Measurements from ENCODE around the gene LNPEP.
A peak's percentile ranks its signal among the peaks of the same experiment; 100 is the strongest.

Gene LNPEP

GRCh38 chr5:96946381-96946780 lies 10.5 kb downstream of the LNPEP start:
- H3K4ac ChIP-seq (ENCODE audit: low read depth in 1 of 2, low read length in 2 of 2) = no peak overlapping the region
- peaks cover 6% of the 10 kb centered on the region for H3K4me1 ChIP-seq (ENCODE audit: control insufficient read depth, insufficient read depth, low read depth, low read length)
- no peak overlapping the region for H2BK12ac ChIP-seq (ENCODE audit: low read length in 2 of 2)
- DNase-seq = no peak
- peaks cover 2% of the 10 kb centered on the region for H3K79me1 ChIP-seq (replicated peaks; ENCODE audit: low read length, poor library complexity, severe bottlenecking)
- H3K9me3 ChIP-seq (ENCODE audit: control insufficient read depth, low read length) = no peaks in the 10 kb centered on the region
- WGBS = no CpG with 5 or more reads among the region's 3 CpGs
- no peak overlapping the region for H3K18ac ChIP-seq (ENCODE audit: low read depth in 1 of 2, low read length in 2 of 2)
- no peaks in the 10 kb centered on the region for H3K27me3 ChIP-seq (ENCODE audit: control insufficient read depth in 1 of 2, insufficient read depth in 1 of 2, low read length in 2 of 2)
- H3K4me2 ChIP-seq (ENCODE audit: low read length, poor library complexity, severe bottlenecking) = no peak overlapping the region
- peaks cover 0 to 4% of the 10 kb centered on the region in 2 experiments for H3K36me3 ChIP-seq (ENCODE audit: control insufficient read depth in 1 of 2, insufficient read depth in 2 of 2, low read depth in 1 of 2, low read length in 2 of 2)
- H2AFZ ChIP-seq (ENCODE audit: low read depth, low read length) = no peak overlapping the region
- no peak overlapping the region for H2BK120ac ChIP-seq (ENCODE audit: low read depth, low read length)
- H2BK15ac ChIP-seq (ENCODE audit: low read depth, poor library complexity, severe bottlenecking) = no peak overlapping the region
- no peak overlapping the region for H2AK5ac ChIP-seq (ENCODE audit: low read length, severe bottlenecking)
- H3K14ac ChIP-seq (ENCODE audit: low read length in 2 of 2) = no peak overlapping the region
- H3K9ac ChIP-seq (ENCODE audit: low read length) = no peak overlapping the region
- no peak overlapping the region for H3K23ac ChIP-seq (ENCODE audit: low read length in 2 of 2)
- H4K8ac ChIP-seq (ENCODE audit: low read length) = no peak overlapping the region
- H3K27ac ChIP-seq (ENCODE audit: low read length, poor library complexity, severe bottlenecking) = peak overlapping the region; percentile 92
- no peak overlapping the region for H3K4me3 ChIP-seq (ENCODE audit: insufficient read depth in 1 of 2, low read depth in 1 of 2, low read length in 2 of 2)
- no peak overlapping the region for H4K91ac ChIP-seq (ENCODE audit: low read length)
- no peak overlapping the region for H2BK5ac ChIP-seq (ENCODE audit: low read depth, low read length, poor library complexity, severe bottlenecking)

DNA sequence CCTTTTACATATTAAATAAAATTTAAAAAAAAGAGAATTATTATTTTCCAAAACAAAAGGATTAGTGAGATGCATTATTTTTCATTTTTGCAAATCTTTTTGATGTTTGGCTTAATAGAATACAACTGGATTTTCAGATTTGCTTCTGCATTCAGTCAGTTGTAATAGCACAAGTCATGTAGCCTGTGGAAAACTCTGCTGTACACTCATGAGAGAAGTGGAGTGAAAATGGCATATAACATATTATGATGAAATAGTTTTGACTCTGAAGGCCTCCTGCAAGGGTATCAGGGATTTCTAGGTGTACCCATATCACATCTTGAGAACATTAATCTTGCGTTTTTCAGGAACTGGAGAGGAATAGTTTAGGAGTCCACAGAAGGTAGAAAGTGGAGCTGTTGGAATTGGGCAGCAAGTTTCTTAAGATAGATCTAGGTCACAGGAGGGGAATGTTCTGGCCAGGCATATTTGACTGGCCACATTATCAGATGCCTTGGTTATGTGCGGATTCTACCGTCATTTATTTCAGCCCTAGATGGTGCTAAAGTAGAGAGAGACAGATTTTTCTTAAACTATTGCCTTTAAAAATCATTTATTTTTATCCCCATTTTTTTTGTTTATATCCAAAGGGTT lies 16.4 kb downstream of the LNPEP start:
- peaks cover 2% of the 10 kb centered on the region for H3K4me1 ChIP-seq (ENCODE audit: control insufficient read depth, insufficient read depth, low read depth, low read length)
- no peak overlapping the region for H2AK5ac ChIP-seq (ENCODE audit: low read length, severe bottlenecking)
- H2BK15ac ChIP-seq (ENCODE audit: low read depth, poor library complexity, severe bottlenecking) = no peak overlapping the region
- H3K4me2 ChIP-seq (ENCODE audit: low read length, poor library complexity, severe bottlenecking) = no peak overlapping the region
- no peak overlapping the region for H3K14ac ChIP-seq (ENCODE audit: low read length in 2 of 2)
- peak overlapping the region; percentile 25 for H3K9ac ChIP-seq (ENCODE audit: low read length)
- H3K4me3 ChIP-seq (ENCODE audit: insufficient read depth in 1 of 2, low read depth in 1 of 2, low read length in 2 of 2) = no peak overlapping the region
- peaks cover 3% of the 10 kb centered on the region for H3K79me1 ChIP-seq (replicated peaks; ENCODE audit: low read length, poor library complexity, severe bottlenecking)
- no peak overlapping the region for H2BK12ac ChIP-seq (ENCODE audit: low read length in 2 of 2)
- no peak overlapping the region for H2AFZ ChIP-seq (ENCODE audit: low read depth, low read length)
- H4K8ac ChIP-seq (ENCODE audit: low read length) = no peak overlapping the region
- H3K9me3 ChIP-seq (ENCODE audit: control insufficient read depth, low read length) = no peaks in the 10 kb centered on the region
- H3K36me3 ChIP-seq (ENCODE audit: control insufficient read depth in 1 of 2, insufficient read depth in 2 of 2, low read depth in 1 of 2, low read length in 2 of 2) = peaks cover 0 to 4% of the 10 kb centered on the region in 2 experiments
- H3K4ac ChIP-seq (ENCODE audit: low read depth in 1 of 2, low read length in 2 of 2) = no peak overlapping the region
- no peaks in the 10 kb centered on the region for H3K27me3 ChIP-seq (ENCODE audit: control insufficient read depth in 1 of 2, insufficient read depth in 1 of 2, low read length in 2 of 2)
- H4K91ac ChIP-seq (ENCODE audit: low read length) = no peak overlapping the region
- H2BK5ac ChIP-seq (ENCODE audit: low read depth, low read length, poor library complexity, severe bottlenecking) = no peak overlapping the region
- H2BK120ac ChIP-seq (ENCODE audit: low read depth, low read length) = no peak overlapping the region
- no peak overlapping the region for H3K23ac ChIP-seq (ENCODE audit: low read length in 2 of 2)
- no peak for DNase-seq
- no peak overlapping the region for H3K18ac ChIP-seq (ENCODE audit: low read depth in 1 of 2, low read length in 2 of 2)
- WGBS = over 99% methylated on average over 3 of the region's 3 CpGs
- no peak overlapping the region for H3K27ac ChIP-seq (ENCODE audit: low read length, poor library complexity, severe bottlenecking)

DNA sequence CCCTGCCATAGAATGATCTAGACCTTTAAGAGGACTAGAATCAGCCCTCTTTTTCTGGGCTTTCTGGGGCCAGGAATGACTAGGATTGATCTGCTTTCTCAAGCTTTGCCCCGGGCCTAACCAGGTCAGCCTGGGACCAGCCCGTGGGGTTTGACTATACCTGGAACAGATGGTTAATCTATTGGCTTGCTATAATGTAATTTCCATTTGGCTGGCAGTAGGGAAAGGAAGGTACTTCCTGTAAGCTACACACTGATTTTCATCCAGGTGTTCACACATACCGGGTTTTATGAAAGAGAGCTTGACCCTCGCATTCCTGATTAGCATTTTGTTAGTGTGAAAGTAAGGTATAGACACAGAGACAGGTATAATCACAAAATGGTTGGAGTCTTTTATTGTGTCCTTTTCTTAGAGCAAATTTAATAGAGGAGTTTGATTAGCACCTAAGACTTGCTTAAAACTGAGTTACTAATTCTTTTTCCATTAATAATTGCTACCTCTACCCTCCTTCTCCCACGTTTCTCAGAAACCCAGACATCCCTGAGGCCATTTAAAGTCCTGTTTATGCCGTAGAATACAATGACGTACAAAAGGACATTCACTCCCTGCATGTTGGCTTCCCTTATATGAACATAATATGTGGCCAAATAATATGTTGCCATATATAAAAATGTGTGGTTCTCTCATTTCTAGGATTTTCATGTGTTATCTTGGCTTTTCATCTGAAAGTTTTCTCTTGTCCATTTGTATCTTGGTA lies 17.3 kb downstream of the LNPEP start:
- H3K4me1 ChIP-seq (ENCODE audit: control insufficient read depth, insufficient read depth, low read depth, low read length) = peaks cover 2% of the 10 kb centered on the region
- no peak overlapping the region for H2AFZ ChIP-seq (ENCODE audit: low read depth, low read length)
- H4K8ac ChIP-seq (ENCODE audit: low read length) = no peak overlapping the region
- H3K27ac ChIP-seq (ENCODE audit: low read length, poor library complexity, severe bottlenecking) = no peak overlapping the region
- no peak overlapping the region for H2BK120ac ChIP-seq (ENCODE audit: low read depth, low read length)
- no peak overlapping the region for H3K18ac ChIP-seq (ENCODE audit: low read depth in 1 of 2, low read length in 2 of 2)
- H4K91ac ChIP-seq (ENCODE audit: low read length) = no peak overlapping the region
- no peaks in the 10 kb centered on the region for H3K9me3 ChIP-seq (ENCODE audit: control insufficient read depth, low read length)
- peak overlapping the region; percentile 86 for H2AK5ac ChIP-seq (ENCODE audit: low read length, severe bottlenecking)
- no peak overlapping the region for H3K4me2 ChIP-seq (ENCODE audit: low read length, poor library complexity, severe bottlenecking)
- H2BK5ac ChIP-seq (ENCODE audit: low read depth, low read length, poor library complexity, severe bottlenecking) = no peak overlapping the region
- H3K4ac ChIP-seq (ENCODE audit: low read depth in 1 of 2, low read length in 2 of 2) = no peak overlapping the region
- H3K4me3 ChIP-seq (ENCODE audit: insufficient read depth in 1 of 2, low read depth in 1 of 2, low read length in 2 of 2) = no peak overlapping the region
- H3K23ac ChIP-seq (ENCODE audit: low read length in 2 of 2) = no peak overlapping the region
- no peak overlapping the region for H2BK15ac ChIP-seq (ENCODE audit: low read depth, poor library complexity, severe bottlenecking)
- H3K14ac ChIP-seq (ENCODE audit: low read length in 2 of 2) = no peak overlapping the region
- H3K36me3 ChIP-seq (ENCODE audit: control insufficient read depth in 1 of 2, insufficient read depth in 2 of 2, low read depth in 1 of 2, low read length in 2 of 2) = peaks cover 0 to 4% of the 10 kb centered on the region in 2 experiments
- WGBS = 73% methylated on average over 6 of the region's 7 CpGs
- no peaks in the 10 kb centered on the region for H3K27me3 ChIP-seq (ENCODE audit: control insufficient read depth in 1 of 2, insufficient read depth in 1 of 2, low read length in 2 of 2)
- peak overlapping the region; percentile 25 for H3K9ac ChIP-seq (ENCODE audit: low read length)
- peaks cover 3% of the 10 kb centered on the region for H3K79me1 ChIP-seq (replicated peaks; ENCODE audit: low read length, poor library complexity, severe bottlenecking)
- H2BK12ac ChIP-seq (ENCODE audit: low read length in 2 of 2) = no peak overlapping the region
- no peak for DNase-seq

GRCh38 chr5:96957254-96958049 lies 21.6 kb downstream of the LNPEP start:
- H2BK120ac ChIP-seq (ENCODE audit: low read depth, low read length) = no peak overlapping the region
- no peaks in the 10 kb centered on the region for H3K36me3 ChIP-seq (ENCODE audit: control insufficient read depth in 1 of 2, insufficient read depth in 2 of 2, low read depth in 1 of 2, low read length in 2 of 2)
- peaks cover 1% of the 10 kb centered on the region for H3K79me1 ChIP-seq (replicated peaks; ENCODE audit: low read length, poor library complexity, severe bottlenecking)
- no peak overlapping the region for H2BK12ac ChIP-seq (ENCODE audit: low read length in 2 of 2)
- peak overlapping the region; percentile 66 for H2AK5ac ChIP-seq (ENCODE audit: low read length, severe bottlenecking)
- no peak for DNase-seq
- no peaks in the 10 kb centered on the region for H3K27me3 ChIP-seq (ENCODE audit: control insufficient read depth in 1 of 2, insufficient read depth in 1 of 2, low read length in 2 of 2)
- H3K27ac ChIP-seq (ENCODE audit: low read length, poor library complexity, severe bottlenecking) = peak overlapping the region; percentile 36
- no peak overlapping the region for H3K14ac ChIP-seq (ENCODE audit: low read length in 2 of 2)
- no peak overlapping the region for H3K4me2 ChIP-seq (ENCODE audit: low read length, poor library complexity, severe bottlenecking)
- no peak overlapping the region for H3K18ac ChIP-seq (ENCODE audit: low read depth in 1 of 2, low read length in 2 of 2)
- H3K4ac ChIP-seq (ENCODE audit: low read depth in 1 of 2, low read length in 2 of 2) = no peak overlapping the region
- H3K4me1 ChIP-seq (ENCODE audit: control insufficient read depth, insufficient read depth, low read depth, low read length) = peaks cover 2% of the 10 kb centered on the region
- H3K23ac ChIP-seq (ENCODE audit: low read length in 2 of 2) = no peak overlapping the region
- no peaks in the 10 kb centered on the region for H3K9me3 ChIP-seq (ENCODE audit: control insufficient read depth, low read length)
- 86% methylated on average over 4 of the region's 4 CpGs for WGBS
- H3K9ac ChIP-seq (ENCODE audit: low read length) = no peak overlapping the region
- no peak overlapping the region for H2AFZ ChIP-seq (ENCODE audit: low read depth, low read length)
- no peak overlapping the region for H2BK5ac ChIP-seq (ENCODE audit: low read depth, low read length, poor library complexity, severe bottlenecking)
- H4K91ac ChIP-seq (ENCODE audit: low read length) = no peak overlapping the region
- no peak overlapping the region for H4K8ac ChIP-seq (ENCODE audit: low read length)
- H2BK15ac ChIP-seq (ENCODE audit: low read depth, poor library complexity, severe bottlenecking) = no peak overlapping the region
- no peak overlapping the region for H3K4me3 ChIP-seq (ENCODE audit: insufficient read depth in 1 of 2, low read depth in 1 of 2, low read length in 2 of 2)

Measured in mesenchymal stem cell (in vitro differentiated cells and primary cell).